NCI-H1436 treated with DMSO at 0.1 percent for 48 hours (cell line): Measurements from ENCODE around the gene NTSR1.
"Not testable (repeated sequence)": the region's sequence is repeated elsewhere in the genome, so short reads cannot be mapped to it uniquely, and the experiment has no call there.

ENCODE experiments used
- DNase-seq: peaks from one replicate; lab custom pipeline; 2025; lab: John Stamatoyannopoulos, UW

NTSR1 gene

GRCh38 chr20:62674370-62674769 is 34.3 kb upstream of the NTSR1 start:
- DNase-seq = no peak

- no peak for DNase-seq
Measured at GRCh38 chr20:62675156-62675876, 33.3 kb upstream of the NTSR1 start.

DNA sequence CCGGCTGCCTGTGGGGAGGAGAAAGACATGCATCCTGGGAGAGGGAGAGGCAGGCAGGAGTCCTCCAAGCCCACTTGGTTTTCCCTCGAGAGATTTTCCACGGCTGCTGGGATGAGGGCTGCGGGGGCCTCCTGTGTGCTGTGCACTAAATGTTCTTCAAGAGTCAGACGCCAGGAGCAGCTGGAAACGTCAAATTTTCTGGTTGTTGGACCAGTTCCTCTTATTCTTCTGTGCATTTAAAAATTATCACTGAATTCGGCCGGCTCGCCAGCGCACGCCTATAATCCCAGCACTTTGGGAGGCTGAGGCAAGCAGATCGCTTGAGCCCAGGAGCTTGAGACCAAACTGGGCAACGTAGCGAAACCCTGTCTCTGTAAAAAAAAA is 32.8 kb upstream of the NTSR1 start:
- DNase-seq = no peak

- DNase-seq = no peak
Measured at GRCh38 chr20:62676976-62677375, 31.7 kb upstream of the NTSR1 start.

GRCh38 chr20:62677678-62678077 is 31.0 kb upstream of the NTSR1 start:
- DNase-seq = no peak

DNA sequence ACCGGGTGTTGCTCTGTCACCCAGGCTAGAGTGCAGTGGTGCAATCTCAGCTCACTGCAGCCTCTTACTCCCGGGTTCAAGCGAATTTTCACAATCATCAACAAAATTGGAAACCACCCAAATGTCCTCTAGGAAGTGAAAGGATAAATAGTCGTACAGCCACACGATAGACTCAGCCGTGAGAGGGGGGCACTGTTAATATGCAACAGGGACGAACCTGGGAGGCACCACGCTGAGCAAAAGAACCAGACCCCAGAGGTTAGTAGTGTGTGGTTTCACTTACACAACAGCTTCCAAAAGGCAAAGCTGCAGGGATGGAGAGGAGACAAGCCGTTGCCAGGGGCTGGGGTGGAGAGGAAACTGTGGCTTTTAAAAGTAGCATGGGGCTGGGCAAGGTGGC is 30.1 kb upstream of the NTSR1 start:
- DNase-seq = no peak

DNA sequence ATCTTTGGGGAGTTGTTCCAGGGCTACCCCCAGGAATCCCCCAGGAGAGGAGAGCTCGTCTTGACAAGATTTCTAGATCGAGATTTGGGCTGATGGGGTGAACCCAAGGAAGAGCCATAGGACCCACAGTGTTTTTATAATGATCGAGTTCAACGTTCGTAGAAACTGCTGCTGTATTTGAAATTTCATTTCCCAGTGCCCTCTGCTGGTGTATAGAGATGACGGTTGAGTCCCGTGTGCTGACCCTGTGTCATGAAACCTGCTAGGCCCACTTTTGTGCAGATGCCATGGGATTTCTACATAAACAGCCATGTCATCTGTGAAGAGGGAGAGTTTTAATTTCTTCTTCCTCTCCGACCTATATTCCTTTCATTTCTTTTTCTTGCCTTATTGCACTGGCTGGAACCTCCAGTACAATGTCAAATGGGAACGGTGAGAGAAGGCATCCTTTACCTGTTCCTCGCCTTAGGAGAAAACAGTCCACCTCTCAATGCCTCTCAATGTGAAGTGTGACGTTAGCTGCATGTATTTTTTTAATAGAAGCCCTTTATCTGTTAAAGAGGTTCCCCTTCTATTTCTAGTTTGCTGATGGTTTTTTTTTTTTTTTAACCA is 28.6 kb upstream of the NTSR1 start:
- no peak for DNase-seq

DNA sequence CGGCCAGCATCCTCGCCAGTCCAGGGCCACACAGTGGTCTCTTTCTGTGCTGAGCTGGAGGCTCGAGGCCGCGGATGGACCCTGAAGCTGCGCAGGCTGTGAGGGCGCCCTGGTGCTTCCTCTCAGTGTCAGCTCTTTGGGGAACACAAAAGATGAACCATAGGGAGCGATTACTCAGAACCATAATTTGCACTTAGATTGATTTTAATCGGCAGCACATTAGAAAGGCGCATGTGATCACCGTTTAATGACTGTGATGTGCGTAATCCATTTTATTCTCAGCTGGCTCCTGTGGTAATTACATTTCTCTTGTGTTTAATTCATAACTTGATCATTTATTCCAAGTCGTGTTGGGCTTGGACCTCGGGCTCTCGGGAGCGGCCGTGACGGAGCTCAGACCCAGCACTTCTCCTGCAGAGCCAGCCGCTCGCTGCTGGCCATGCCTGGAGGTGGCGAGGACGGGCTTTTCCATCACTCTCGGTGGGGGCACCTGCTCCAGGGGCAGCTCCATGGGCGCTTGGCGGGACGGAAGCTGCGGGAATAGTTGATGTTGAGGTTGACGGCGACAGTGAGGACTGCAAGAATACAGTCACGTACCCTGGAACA is 25.6 kb upstream of the NTSR1 start:
- no peak for DNase-seq

DNA sequence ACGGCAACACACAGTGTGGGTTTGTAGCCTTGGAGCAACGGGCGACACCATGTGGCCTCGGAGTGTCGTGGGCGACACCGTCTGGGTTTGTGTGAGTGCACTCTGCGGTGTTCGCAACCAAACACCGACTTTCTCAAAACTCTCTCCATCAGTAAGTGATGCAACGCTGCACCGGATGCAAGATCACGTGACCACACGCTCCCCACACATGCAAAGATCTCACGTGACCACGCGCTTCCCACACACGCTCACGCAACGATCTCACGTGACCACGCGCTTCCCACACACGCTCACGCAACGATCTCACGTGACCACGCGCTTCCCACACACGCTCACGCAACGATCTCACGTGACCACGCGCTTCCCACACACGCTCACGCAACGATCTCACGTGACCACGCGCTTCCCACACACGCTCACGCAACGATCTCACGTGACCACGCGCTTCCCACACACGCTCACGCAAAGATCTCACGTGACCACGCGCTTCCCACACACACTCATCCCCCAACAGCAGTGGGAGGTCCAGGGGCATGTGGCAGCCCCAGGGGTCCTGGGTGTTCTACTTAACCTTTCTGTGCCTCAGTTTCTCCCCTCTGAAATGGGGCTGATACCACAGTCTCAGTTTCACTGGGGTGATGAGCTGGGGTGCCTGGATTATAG is 24.8 kb upstream of the NTSR1 start:
- DNase-seq = not testable (repeated sequence)

DNA sequence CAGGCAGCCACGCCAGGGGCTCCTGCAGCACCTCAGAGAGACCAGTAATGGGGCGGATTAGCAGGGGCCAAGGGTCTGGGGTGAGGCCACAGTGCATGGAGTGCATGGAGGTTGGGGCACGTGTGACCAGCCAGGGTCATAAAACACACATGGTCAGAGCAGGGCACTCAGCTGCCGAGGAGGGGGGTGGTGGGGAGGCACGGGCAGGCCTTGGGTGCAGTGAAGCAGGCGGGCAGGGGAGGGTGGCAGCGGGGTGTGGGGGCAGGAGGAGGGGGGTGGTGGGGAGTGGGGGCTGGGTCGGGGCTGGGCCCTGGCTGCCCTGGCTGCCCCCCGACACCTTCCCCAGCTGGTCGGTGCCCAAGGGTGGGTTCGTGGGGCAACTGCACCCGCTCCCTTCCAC is 23.7 kb upstream of the NTSR1 start:
- DNase-seq = no peak

GRCh38 chr20:62685781-62686555 is 22.7 kb upstream of the NTSR1 start:
- peak; percentile 72 for DNase-seq

DNA sequence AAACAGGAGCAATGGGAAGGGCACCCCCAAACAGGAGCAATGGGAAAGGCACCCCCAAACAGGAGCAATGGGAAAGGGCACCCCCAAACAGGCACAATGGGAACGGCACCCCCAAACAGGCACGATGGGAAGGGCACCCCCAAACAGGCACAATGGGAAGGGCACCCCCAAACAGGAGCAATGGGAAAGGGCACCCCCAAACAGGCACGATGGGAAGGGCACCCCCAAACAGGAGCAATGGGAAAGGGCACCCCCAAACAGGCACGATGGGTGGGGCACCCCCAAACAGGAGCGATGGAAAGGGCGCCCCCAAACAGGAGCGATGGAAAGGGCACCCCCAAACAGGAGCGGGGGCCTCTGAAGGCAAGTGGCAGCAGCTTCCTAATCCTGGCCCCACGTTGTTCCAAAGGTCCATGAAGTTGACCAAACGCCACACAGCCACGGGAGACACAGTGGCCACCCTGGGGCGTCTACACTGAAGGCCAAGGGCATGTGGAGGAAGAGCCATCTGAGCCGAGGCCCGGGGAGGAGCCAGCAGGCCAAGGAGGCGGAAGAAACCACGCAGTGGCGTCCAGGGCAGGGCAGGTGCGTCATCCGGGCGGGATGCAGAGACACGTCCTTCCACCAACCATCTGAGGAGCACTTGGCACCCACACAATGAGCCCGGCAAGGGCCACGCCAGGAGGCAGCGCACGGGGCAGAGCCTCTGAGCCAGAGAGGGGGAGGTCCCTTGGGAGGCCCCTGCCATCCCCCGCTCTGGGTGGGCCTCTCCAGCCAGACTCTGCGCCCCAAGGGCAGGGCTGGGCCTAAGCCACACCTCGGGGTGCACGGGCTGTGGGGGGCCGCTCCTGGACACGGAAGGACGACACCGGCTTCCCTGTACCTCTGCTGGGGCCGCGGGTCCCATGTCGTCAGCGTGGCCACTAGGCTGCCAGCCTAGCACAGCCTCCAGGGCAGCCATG is 21.5 kb upstream of the NTSR1 start:
- no peak for DNase-seq

DNA sequence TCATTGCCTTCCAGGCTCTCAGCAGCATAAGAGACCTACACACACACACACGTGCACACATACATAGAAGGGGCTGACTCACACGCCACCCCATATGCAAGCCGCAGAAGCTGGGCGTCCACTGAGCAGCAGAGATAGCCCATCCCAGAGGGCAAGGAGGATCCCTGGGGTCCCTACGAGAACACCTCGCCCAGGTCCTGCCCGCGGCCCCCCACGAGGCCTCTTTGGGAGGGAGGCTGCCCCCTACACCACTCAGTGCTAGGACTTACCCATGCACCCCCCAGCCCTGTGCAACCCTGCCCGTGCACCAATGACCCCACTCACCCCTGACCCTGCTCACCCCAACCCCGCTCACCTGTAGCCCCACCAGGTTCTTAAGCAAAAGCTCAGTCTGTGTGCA is 20.6 kb upstream of the NTSR1 start:
- no peak for DNase-seq

DNA sequence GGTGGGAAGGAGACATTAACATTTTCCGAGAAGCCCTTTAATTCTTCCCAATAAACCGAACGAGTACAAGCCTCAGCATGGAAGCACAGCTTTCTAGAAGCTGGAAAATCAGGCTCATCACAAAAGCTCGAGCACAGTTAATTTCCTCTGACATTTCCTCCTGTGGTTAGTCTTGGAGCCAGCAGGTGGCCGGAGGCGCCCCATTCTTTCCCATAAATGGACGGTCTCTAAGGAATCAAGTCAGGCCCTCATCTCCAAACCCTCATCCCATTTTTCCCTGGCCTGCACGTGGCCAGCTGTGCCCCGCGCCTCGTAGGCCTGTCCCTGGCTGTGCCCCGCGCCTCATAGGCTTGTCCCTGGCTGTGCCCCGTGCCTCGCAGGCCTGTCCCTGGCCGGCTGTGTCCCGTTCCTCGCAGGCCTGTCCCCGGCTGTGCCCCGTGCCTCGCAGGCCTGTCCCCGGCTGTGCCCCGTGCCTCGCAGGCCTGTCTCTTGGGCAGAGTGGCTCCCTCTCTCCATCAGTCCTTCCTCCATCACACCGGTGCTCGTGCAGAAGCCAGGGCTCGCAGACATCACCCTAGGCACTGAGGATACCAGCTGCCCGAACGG is 19.7 kb upstream of the NTSR1 start:
- no peak for DNase-seq

DNA sequence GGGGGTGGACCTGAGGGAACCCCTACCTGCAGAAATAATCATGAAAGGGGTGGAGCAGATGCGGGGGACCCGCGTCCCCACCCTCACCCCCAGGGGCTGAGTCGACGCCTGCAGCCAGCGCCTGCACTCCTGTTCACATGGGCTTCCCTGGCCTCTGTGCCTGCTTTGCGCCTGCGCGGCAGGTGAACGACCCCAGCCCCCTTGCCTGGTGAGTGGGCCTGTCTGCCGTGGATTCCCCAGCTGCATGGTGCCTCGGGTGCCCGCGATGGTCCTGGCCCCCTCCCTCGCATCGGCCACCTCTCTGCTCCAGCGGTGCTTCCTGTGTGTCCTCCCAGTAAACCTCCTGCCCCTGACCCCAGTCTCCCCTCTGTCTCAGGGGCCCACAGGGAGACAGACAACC is 18.8 kb upstream of the NTSR1 start:
- no peak for DNase-seq

DNA sequence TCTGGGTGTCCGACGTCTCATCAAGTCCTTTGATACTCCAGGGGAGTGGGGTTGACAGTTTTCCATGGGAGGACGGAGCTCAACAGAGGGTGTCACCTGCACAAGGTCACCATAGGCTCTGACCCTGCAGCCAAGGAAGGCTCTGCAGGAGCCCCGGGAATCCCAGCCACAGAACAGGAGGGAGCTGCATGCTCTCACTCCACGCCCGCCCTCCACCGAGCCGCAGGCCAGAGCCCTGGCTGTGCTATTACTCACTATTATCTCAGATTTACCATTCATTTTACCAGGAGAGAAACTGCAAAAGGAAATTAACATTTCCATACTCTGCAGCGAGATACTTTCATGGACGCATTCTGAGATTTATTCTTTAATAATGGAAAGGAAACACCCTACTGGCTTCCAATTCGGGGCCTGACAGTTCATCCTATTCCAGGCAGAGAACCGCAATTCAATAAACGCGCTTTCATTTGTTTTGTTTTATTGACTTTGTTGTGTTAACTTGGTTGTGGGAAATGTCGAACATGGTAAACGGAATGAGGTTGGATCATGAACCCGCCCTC is 18.3 kb upstream of the NTSR1 start:
- no peak for DNase-seq

DNA sequence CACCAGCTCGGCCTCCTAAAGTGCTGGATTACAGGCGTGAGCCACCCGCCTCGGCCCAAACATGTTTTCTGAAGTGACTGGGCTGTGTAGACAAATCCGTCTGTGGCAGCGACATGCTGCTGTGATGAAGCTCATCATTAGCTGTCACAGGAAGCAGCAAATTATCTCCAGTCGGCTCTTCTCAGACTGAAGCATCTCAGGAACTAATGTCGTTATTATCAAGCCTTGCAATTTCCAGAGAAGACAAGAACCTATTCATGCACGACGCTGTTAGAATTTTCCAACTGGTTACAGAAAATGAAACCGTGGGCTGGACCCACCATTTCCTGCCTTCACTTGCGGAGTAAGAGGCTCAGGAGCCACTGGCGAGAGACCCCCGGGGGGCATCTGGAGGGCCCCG is 17.1 kb upstream of the NTSR1 start:
- DNase-seq = no peak

DNA sequence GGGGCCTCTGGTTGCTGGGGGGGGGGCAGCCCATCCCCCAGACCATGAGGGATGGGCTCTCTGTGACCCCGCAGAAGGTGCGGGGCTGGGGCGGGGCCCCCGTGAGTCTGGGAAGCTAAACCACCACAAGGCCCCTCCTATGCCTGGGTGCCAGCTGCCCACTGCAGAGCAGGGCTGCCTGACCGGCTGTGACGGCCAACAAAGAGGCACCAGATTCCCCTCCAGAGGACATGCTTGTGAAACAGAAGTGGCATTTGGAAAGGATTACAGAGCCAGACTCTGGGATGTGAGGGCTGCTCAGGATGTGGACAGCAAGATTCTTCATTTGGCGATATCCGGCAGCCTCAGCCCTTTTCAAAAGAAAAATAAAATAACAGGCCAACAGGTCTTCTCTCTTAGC is 16.5 kb upstream of the NTSR1 start:
- DNase-seq = no peak

DNA sequence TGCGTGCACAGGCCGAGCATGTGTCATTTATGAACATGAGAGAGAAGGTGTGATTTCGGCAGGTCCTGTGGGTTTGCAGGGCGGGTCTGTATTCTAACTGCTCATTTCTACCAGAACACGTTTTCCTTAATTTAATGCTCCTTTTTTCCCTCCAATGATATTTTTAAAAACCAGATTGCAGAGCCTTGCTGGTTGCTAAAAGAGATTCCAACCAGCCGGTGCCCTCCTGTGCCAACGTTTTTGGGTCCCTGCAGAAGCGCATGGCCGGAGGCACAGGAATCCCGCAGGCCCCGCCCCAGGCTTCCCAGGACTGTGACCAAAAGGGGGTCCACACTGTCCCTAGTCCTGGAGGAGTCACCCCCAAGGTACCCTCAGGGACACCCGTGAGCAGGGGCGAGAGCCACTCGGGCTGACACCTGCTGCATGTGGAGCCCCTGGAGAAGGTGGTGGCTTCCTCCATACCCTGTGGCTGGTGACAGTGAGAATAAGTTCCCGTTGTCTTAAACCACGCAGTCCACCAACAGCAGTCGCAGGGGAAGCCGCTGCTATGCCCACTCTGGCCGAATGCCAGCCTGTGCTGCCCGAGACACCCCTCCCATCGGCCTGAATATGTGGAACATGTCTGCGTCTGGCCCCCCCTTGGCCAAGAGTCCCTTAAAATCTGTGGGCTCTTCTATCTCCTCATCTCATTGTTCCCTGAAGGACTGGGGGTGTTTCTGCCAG is 15.7 kb upstream of the NTSR1 start:
- DNase-seq = no peak

DNA sequence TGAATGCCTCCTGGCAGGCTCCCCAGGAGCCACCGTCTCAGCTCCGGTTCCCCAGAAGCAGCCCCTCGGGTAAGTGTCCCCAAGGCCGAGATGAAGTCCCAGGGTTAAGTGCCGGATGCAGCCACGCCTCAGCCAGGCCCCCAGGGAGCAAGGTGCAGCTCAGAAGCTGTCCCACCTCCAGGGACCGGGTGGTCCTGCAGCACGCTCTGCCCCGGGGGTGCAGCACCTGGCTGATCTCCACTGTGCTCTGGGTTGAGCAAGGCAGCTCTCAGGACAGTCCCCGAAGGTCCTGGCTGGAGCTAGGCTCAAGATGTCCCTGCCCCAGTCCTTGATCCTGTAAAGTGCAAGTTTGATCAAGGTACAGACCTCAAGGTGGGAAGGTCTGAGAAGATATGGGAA is 15.1 kb upstream of the NTSR1 start:
- DNase-seq = no peak
